ENCODE data around the gene PRR23E. TPM values are rescaled to one million over a fixed set of nuclear protein-coding genes. Genes with fewer than 3 reads are reported as not detected.

Gene PRR23E
- total RNA-seq, 2 donors from 2014 or later = not detected

- intact Hi-C loops (cut with DNase I, micrococcal nuclease) = no loop called here
- ATAC-seq (no peak), DNase-seq (no peak)
These were observed 12.1 kb downstream of the PRR23E start for GRCh38 chr3:127204841-127205582.

- intact Hi-C loops (cut with DNase I, micrococcal nuclease) = no loop called here
- ATAC-seq = no peak
These were observed 13.2 kb downstream of the PRR23E start for GRCh38 chr3:127206154-127206553.

GRCh38 chr3:127206611-127207516 lies 13.9 kb downstream of the PRR23E start:
- ATAC-seq = no peak
- intact Hi-C loops (cut with DNase I, micrococcal nuclease) = no loop called here
- no peak for DNase-seq

More at GRCh38 chr3:127206154-127206553, 13.2 kb downstream of the PRR23E start:
- DNase-seq = no peak

- intact Hi-C loops (cut with DNase I, micrococcal nuclease) = no loop called here
- ATAC-seq = no peak
- DNase-seq = no peak
These were observed 15.0 kb downstream of the PRR23E start for GRCh38 chr3:127207727-127208482.

- DNase-seq (no peak), ATAC-seq (no peak)
- intact Hi-C loops (cut with DNase I, micrococcal nuclease) = no loop called here
These were observed 15.7 kb downstream of the PRR23E start for GRCh38 chr3:127208483-127209100.

GRCh38 chr3:127209155-127209839 lies 16.4 kb downstream of the PRR23E start:
- ATAC-seq (no peak), DNase-seq (peak in 1 of 2 donors; percentile 12)
- intact Hi-C loops (cut with DNase I, micrococcal nuclease) = no loop called here

GRCh38 chr3:127209840-127210653 lies 17.1 kb downstream of the PRR23E start:
- intact Hi-C loops (cut with DNase I, micrococcal nuclease) = no loop called here
- no peak for DNase-seq
- ATAC-seq = no peak

- DNase-seq = no peak
- ATAC-seq = no peak
- intact Hi-C loops (cut with DNase I, micrococcal nuclease) = no loop called here
These were observed 17.7 kb downstream of the PRR23E start for GRCh38 chr3:127210654-127210943.

- DNase-seq (no peak), ATAC-seq (no peak)
- intact Hi-C loops (cut with DNase I, micrococcal nuclease) = no loop called here
These were observed 18.5 kb downstream of the PRR23E start for GRCh38 chr3:127211118-127212060.

GRCh38 chr3:127212231-127212630 lies 19.3 kb downstream of the PRR23E start:
- intact Hi-C loops (cut with DNase I, micrococcal nuclease) = no loop called here
- no peak for ATAC-seq
- no peak for DNase-seq

- DNase-seq (no peak), ATAC-seq (no peak)
- intact Hi-C loops (cut with DNase I, micrococcal nuclease) = no loop called here
These were observed 19.8 kb downstream of the PRR23E start for GRCh38 chr3:127212711-127213110.

GRCh38 chr3:127213381-127213918 lies 20.5 kb downstream of the PRR23E start:
- ATAC-seq (no peak), DNase-seq (no peak)
- intact Hi-C loops (cut with DNase I, micrococcal nuclease) = no loop called here

GRCh38 chr3:127214975-127215374 lies 22.0 kb downstream of the PRR23E start:
- intact Hi-C loops (cut with DNase I, micrococcal nuclease) = no loop called here
- DNase-seq (no peak), ATAC-seq (no peak)

- ATAC-seq (no peak), DNase-seq (no peak)
- intact Hi-C loops (cut with DNase I, micrococcal nuclease) = no loop called here
These were observed 22.9 kb downstream of the PRR23E start for GRCh38 chr3:127215714-127216414.

- intact Hi-C loops (cut with DNase I, micrococcal nuclease) = no loop called here
- no peak for DNase-seq
- no peak for ATAC-seq
These were observed 23.7 kb downstream of the PRR23E start for GRCh38 chr3:127216415-127217261.

Measured in left colon (tissue), 2 donors.